ENCODE data around the gene BMP8A. TPM values are rescaled to one million over a fixed set of nuclear protein-coding genes. Genes with fewer than 3 reads are reported as not detected.

BMP8A gene
- total RNA-seq, 1 donor from 2014 or later: 0.29 TPM

DNA sequence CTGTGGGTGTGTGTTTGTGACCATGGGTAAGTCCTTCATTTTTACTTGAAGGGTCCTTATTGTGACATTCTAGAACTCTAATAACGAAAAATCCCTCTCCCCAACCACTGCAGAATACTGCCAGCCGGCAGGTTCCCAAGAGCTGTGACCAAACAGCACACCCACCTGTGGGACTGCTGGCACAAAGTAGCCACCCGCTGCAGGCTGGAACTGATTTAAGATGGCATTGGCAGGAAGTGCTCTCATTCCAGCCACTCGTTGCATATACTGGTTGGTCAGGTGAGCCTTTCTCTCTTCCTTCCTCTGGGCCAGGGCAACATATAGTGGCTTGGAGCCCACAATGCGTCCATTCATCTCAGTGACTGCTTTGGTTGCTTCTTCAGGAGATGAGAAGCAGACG lies 73.5 kb downstream of the BMP8A start:
- H3K4me1 ChIP-seq: no peaks in the 10 kb centered on the region
- no peaks in the 10 kb centered on the region for H3K9me3 ChIP-seq
- intact Hi-C loops (cut with DNase I): no loop called here
- no peak for ATAC-seq
- no peak overlapping the region for H3K4me3 ChIP-seq
- no peak for DNase-seq
- H3K27ac ChIP-seq: no peak overlapping the region
- TF ChIP-seq, protein P1, sequence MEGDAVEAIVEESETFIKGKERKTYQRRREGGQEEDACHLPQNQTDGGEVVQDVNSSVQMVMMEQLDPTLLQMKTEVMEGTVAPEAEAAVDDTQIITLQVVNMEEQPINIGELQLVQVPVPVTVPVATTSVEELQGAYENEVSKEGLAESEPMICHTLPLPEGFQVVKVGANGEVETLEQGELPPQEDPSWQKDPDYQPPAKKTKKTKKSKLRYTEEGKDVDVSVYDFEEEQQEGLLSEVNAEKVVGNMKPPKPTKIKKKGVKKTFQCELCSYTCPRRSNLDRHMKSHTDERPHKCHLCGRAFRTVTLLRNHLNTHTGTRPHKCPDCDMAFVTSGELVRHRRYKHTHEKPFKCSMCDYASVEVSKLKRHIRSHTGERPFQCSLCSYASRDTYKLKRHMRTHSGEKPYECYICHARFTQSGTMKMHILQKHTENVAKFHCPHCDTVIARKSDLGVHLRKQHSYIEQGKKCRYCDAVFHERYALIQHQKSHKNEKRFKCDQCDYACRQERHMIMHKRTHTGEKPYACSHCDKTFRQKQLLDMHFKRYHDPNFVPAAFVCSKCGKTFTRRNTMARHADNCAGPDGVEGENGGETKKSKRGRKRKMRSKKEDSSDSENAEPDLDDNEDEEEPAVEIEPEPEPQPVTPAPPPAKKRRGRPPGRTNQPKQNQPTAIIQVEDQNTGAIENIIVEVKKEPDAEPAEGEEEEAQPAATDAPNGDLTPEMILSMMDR (IDR thresholded peaks at IDR 0.05): no peak
- H3K36me3 ChIP-seq: peaks cover 100% of the 10 kb centered on the region
- no peaks in the 10 kb centered on the region for H3K27me3 ChIP-seq

DNA sequence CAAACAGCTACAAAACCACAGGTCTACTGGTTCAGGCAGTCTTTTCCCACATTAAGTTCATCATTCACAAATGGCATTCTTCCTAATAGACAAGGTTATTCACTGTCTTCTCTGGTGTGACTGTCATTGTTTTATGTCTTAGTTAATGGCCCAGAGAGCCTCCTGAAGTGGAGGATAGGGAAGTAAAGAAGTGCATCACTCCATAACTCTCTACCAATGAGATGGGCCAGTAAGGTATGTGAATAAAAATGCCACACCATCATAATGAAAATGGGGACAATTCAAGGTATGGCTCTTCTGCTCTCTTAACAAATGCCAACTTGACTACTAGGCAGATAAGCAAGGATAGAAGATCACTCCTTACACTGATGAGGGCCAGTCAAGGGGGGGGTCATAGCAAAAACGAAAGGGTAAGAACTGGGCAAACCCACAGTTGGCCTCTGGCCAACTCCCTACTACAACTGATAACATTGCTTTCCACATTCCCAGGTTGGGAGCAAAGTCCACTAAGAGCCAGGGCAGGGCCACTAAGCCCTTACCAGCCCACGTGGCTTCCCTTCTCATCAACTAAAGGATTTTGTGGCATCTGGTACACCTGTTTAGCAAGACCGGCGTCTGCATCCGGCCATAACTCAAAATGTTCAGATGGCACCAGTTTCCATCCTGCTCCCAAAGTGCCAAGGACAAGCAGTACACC lies 75.2 kb downstream of the BMP8A start:
- Histone ChIP-seq H3K36me3 (peaks cover 100% of the 10 kb centered on the region), H3K27me3 (no peaks in the 10 kb centered on the region), H3K9me3 (no peaks in the 10 kb centered on the region), H3K4me3 (no peak overlapping the region), H3K27ac (no peak overlapping the region), H3K4me1 (no peaks in the 10 kb centered on the region)
- ATAC-seq (peak; percentile 40), DNase-seq (no peak)
- intact Hi-C loops (cut with DNase I): no loop called here
- TF ChIP-seq, protein P1 (IDR thresholded peaks at IDR 0.05): no peak

DNA sequence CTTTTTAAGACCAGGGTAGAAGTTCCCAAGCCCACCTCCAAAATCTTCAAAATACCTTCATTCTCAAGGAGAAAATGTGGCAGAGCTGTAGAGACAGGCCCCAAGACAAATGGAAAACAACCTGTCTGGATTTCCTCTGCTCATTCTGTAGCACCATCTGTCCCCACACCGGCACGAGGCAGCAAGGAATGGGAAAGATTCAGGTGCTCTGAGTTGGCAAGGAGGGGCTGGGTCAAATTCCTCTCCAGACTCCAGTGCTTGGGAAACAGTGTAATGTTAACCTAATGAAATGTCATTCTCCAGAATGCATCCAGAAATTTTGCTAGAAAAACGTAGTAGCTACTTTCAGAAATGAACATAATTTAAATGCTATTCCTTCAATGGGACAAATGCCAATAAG lies 75.9 kb downstream of the BMP8A start:
- Histone ChIP-seq H3K36me3 (peaks cover 100% of the 10 kb centered on the region), H3K27me3 (no peaks in the 10 kb centered on the region), H3K4me3 (no peak overlapping the region), H3K9me3 (no peaks in the 10 kb centered on the region), H3K27ac (no peak overlapping the region), H3K4me1 (peaks cover under 1% of the 10 kb centered on the region)
- TF ChIP-seq, protein P1 (IDR thresholded peaks at IDR 0.05): no peak
- intact Hi-C loops (cut with DNase I): no loop called here
- ATAC-seq (no peak), DNase-seq (no peak)

DNA sequence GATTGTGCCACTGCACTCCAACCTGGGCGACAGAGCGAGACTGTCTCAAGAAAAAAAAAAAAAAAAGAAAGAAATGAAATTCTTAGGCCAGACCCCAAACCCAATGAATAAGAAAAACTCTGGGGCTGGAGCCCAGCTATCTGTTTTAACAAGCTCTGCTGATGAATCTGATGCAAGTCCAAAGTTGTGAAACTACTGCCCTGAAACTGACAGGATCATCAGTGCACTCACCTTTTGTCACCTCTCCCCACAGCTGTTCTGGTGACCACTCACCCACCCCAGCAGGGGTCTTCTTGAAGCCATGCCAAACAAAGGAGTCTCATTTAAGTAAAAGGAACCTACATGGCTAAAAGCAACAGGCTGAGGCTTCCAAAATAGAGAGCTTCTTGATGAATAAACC lies 76.8 kb downstream of the BMP8A start:
- Histone ChIP-seq H3K4me1 (peaks cover 9% of the 10 kb centered on the region), H3K27me3 (no peaks in the 10 kb centered on the region), H3K4me3 (no peak overlapping the region), H3K36me3 (peaks cover 96% of the 10 kb centered on the region), H3K27ac (no peak overlapping the region), H3K9me3 (no peaks in the 10 kb centered on the region)
- intact Hi-C loops (cut with DNase I): no loop called here
- DNase-seq (no peak), ATAC-seq (no peak)
- TF ChIP-seq, protein P1 (IDR thresholded peaks at IDR 0.05): no peak

DNA sequence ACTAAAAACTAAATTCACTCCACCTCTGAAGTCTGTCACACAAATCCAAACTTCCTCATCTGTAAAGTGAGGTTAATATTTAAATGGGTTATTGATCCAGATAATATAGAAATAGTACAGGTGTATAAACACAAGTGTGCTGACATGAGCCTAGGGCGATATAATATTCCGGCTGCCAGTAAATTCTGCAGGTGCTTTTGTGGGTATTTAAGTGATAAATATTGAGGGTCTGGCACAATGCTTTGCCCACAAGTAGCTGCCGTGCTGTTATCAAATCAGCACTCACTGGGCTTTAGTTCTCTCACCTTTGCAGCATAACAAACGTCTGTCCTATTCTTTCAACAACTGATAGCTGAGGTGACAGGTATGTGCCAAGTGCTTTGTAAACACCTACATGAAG lies 77.6 kb downstream of the BMP8A start:
- intact Hi-C loops (cut with DNase I): no loop called here
- TF ChIP-seq, protein P1 (IDR thresholded peaks at IDR 0.05): no peak
- Histone ChIP-seq H3K27me3 (no peaks in the 10 kb centered on the region), H3K4me3 (no peak overlapping the region), H3K27ac (no peak overlapping the region), H3K9me3 (no peaks in the 10 kb centered on the region), H3K4me1 (peaks cover 17% of the 10 kb centered on the region), H3K36me3 (peaks cover 88% of the 10 kb centered on the region)
- ATAC-seq: no peak
- no peak for DNase-seq
